Mesenteric fat pad (tissue), 1 donor: Measurements from ENCODE around the gene TOE1. TPM values are rescaled to one million over a fixed set of nuclear protein-coding genes. Genes with fewer than 3 reads are reported as not detected.
A peak's percentile ranks its signal among the peaks of the same experiment; 100 is the strongest.

ENCODE experiments used
- DNase-seq: peaks from one replicate; pipeline ENCODE4 v3.0.0-alpha.2; 2020; ENCODE audit warnings: low spot score
- total RNA-seq: library from RNA; stranded (reverse); fragmentation: NEBNext Ultra II Directional; extraction: Animal tissue kit (Norgen Biotek cat#: 25700); gene quantifications from one replicate; pipeline ENCODE4 v1.2.1, GENCODE V29; 2021
- donor health status: DM: yes; HTN: yes; CAD: no.

Gene TOE1
- total RNA-seq, 1 donor from 2014 or later = 7.2 TPM

- peak; percentile 90 for DNase-seq
These were observed 13.0 kb upstream of the TOE1 start, which contains the start of gene HPDL for GRCh38 chr1:45326627-45327623. TSS of gene HPDL (plus strand) at chr1:45326895. CDS start at chr1:45327149, 254 bp downstream.

GRCh38 chr1:45327644-45328515 lies 12.1 kb upstream of the TOE1 start:
- DNase-seq = peak; percentile 62

GRCh38 chr1:45328680-45329079 lies 11.3 kb upstream of the TOE1 start:
- peak; percentile 55 for DNase-seq

GRCh38 chr1:45329445-45329844 lies 10.5 kb upstream of the TOE1 start:
- peak; percentile 35 for DNase-seq

DNA sequence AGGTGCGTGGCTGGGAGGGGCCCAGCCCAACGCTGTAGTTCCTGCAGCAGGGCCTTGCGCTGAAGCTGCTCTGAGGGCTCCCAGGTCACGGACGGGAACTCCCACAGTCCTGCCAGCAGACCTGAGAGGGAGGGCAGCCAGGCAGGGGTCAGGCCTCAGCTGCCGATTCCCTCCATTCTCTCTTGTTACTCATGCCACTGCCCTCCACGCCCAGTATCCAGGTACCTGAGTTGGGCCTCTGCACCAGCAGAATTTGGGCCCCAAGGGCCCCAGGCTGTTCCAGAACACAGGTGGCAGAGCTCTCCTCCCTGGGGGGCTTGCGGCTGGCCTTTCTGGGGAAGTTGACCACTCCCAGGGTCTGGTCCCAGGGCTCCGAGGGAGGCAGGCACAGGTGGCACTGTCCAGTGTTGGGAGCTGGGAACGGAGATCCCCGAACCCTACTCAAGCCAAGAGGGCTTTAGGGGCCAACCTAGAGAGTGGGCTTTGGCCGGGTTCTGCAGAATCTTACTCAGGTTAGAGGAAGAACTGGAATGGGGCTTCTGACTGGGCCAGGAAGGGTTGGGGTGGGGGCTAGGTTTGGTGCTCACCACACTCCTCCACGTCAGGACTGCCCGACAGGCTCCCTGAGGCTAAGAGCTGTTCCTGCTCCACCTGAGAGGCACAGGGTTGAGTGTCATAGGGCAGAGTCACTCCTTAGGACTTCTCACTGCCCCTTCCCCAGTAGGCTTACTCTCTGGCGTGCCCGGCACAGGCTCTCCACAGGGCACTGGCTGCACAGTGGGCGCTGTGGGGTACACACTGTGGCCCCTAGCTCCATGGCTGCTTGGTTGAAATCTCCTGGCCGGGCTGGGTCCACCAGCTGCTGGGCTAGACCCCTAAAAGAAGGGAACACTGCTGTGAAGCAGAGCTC lies 8.3 kb upstream of the TOE1 start:
- peak; percentile 77 for DNase-seq

DNA sequence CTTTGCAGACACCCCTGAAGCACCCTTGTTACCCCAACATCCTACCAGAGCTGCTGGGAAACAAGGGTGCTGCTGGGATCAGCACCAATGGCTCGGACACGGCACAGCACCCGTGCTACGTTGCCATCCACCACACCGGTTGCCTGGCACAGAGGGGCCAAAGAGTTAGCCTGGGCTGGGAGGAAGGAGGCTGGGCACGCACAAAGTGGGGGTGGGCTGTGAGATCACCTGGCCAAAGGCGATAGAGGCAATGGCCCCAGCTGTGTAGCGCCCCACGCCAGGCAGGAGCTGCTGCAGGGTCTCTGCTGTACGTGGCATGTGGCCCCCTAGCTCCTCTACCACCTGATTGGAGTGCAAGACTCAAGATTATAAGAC lies 7.6 kb upstream of the TOE1 start:
- peak; percentile 51 for DNase-seq

DNA sequence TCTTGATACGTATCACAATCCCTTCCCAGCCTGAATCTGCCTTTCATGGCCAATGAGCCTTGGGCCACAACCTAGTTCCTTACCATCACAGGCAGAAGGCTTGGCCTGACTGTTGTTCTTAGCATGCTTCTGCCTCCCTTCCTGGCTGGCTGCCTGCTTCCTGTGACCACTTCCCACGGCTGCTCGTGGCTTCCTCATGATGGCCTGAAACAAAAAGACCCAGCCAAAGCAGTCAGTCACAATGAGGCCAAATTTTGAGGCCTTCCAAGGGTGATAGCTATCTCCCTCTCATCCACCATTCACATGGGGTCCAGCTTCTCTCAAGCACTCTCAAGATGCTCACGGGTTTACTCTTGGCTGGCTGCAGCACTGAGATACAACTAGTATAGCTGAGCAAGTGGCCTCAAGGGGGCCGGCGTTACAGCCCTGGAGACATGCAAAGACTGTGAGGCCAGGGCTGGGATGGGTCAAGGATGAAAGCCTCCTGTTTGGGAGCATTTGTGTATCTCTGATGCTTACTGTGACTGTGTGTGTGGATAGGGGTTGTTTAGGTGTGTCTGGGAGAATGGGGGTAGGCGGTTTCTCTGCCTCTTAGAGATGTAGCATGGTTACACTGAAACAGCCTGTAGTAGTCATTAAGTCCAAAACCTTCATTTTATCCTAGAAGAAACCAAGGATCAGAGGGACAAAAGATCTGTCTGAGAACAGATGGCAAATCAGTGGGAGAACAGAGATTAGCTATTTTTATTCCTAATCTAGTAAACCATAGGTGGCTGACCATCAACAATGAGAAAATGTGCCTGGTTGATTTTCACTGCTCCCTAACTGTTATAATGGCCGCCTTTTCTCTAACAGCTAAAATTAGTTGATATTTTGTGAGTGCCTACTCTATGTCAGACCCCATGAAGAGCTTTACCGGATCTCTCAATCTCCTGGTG lies 5.4 kb upstream of the TOE1 start:
- no peak for DNase-seq

DNA sequence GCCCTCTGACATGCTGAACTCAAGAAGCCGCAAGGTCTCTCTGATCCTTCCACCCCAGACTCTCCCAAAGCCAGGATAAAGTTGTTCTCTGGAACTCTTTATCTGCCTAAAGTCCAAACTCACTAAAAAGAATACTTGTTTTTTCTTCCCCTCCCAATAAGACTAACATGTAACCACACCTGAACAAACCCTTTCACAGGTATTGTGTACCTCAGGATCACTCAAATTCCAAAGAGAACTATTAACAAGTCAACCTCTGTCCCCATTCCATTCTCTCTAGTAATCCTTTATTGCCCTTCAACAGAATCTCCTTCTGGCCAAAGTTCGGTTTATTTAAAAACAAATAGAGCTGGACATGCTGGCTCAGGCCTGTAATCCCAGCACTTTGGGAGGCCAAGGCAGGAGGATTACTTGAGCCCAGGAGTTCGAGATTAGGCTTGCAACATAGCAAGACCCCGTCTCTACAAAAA lies 4.1 kb upstream of the TOE1 start:
- DNase-seq = no peak

DNA sequence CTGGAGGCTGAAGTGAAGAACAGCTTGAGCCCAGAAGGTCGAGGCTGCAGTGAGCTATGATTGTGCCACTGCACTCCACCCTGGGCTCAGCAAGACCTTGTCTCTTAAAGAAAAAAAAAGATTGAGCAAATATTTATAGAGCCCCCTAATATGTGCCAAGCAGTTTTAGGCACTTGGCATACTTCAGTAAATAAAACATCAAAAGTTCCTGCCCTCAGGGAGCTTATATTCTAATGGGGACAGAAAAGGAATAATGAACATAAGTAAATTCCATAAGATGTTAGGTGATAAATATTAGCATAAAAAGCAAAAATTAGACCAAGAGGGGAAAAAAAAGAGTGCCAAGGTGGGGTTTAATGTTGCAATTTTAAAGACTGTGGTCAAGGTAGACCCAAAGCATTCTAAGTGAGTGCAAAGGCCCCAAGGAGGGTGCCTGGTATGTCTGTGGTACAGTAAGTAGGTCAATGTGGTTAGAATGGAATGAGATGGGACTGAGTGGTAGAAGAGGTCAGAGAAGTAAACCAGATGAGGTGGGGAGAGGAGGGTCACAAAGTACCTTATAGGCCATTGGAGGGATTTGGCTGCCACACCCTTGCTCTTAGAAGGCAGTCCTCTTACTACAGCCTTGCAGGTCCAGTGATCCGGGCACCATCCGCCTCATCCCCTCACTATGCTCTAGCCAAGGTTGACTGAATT lies 2.2 kb upstream of the TOE1 start:
- DNase-seq = no peak

DNA sequence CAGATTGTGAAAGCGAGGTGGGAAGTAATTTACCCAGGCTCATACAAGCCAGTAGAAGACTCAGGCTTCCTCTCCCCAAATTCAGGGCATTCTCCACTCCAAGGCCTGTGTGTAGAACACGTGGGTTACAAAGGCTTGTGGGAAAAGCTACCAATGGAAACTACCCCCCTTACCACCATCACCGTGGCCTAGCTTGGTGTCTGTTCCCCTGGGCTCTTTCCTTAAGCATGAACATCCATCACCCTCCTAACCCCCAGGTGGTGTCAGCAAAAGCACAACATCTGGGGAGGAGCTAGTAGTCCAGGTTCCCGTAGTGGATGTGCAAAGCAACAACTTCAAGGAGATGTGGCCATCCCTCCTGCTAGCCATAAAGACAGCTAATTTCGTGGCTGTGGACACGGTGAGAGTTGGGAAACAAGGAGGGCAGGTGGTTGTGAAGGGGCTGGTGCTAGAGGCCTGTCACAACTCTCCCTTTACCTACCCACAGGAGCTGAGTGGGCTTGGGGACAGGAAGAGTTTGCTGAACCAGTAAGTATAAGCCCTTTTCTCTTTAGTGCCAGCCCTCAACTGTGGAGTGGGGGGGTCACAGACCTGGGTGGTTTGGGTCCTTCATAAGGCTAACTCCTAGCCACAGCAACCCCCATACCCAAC lies 971 bp downstream of the TOE1 start:
- DNase-seq = no peak

DNA sequence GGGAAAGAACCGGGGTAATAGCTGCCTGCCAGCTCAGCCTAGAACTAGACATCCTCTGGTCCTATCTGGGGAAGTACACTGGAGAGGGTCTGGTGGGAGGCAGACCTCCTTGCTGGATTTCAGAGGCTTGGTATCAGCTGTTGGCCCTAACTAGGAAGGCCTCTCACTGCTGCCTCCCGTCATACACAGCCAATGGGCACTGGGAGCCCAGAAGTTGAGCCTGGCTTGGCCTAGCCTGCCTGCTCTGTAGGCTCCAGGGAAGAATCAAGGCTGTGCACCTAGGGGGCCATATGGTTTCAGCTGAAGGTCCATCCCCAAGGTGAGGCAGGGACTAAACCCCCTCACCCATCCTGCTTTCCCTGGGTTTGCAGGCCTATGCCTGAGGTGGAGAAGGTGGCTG lies 4.5 kb downstream of the TOE1 start:
- no peak for DNase-seq

DNA sequence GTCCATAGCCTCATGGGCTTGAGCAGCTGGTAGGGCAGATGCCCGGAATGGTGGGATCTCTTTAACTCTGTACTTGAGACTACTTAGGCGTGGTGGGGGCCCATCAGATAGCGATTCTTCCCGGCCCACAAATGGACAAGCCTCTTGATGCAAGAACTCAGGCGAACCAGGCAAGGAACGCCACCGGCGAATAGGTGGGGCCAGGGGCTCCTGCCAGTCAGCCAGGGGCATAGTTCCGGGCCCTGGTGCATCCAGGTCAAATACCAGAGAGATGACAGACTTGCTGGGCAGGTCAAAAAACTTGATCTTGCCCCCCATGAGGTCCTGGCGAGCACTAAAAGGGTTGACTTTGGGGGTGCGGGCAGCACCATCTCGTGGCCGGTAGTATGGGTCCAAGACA lies 5.0 kb downstream of the TOE1 start:
- no peak for DNase-seq

DNA sequence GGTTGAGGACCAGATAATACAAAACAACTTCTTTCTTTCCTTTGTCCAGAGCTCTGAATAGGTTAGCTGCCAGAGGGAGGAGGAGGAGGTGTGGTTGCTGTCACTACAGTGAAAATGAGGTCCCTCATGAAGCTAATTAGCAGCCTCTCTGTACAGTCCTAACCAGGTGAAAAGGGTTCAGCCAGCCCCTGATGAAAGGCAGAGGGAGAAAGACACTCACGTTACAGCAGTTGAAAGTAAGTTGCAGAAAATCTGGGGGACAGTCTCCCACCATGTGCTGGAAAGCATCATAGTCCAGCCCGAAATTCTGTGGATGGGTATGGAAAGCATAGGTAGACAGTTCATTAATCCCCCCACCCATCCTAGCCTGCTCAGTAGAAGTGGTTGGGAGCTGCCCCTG lies 6.5 kb downstream of the TOE1 start:
- DNase-seq = no peak

DNA sequence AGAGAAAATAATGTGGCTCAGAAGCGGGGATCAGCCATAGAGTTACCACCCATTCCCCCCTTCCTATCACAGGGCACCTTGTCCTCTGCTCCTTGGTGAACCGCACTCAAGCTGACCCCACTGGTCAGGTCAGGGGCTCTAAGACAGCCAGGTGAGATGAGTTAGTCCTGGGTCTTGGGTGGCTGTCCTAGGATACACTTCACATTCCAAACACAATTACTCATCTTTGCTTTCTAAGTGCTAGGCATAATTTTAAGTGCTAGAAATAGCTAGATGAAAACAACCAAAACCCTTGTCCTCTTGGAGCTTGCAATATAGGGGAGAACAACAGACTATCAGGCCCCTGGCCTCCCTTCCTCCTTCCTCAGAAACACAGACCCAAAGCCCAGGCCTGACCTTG lies 8.1 kb downstream of the TOE1 start:
- DNase-seq = no peak

GRCh38 chr1:45348609-45348965 lies 8.6 kb downstream of the TOE1 start:
- DNase-seq = no peak

GRCh38 chr1:45348966-45349677 lies 9.2 kb downstream of the TOE1 start:
- no peak for DNase-seq

DNA sequence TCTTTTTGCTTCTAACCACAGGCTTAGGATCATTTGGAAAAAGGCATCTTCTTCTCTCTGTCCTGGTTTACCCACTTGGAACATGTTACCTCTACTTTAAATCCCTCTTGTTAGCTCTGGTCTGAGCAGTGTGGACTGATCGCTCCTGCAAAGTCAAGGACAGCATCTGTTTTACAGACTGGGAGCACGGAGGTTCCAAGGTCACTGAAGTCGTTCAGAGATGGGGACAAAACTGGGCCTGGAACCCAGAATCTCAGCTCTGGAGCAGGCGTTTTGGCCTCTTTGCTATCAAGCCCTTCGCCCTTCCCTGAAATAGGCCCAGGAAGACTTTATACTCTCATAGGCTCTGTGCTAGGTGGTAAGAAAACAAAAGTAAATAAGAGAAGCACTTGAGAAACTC lies 11.5 kb downstream of the TOE1 start:
- no peak for DNase-seq

GRCh38 chr1:45353685-45354084 lies 13.7 kb downstream of the TOE1 start:
- DNase-seq = no peak
